ENCODE data around the gene NMUR1.

- no peak for TF ChIP-seq CTCF (IDR thresholded peaks at IDR 0.05)
- TF ChIP-seq, protein P1, sequence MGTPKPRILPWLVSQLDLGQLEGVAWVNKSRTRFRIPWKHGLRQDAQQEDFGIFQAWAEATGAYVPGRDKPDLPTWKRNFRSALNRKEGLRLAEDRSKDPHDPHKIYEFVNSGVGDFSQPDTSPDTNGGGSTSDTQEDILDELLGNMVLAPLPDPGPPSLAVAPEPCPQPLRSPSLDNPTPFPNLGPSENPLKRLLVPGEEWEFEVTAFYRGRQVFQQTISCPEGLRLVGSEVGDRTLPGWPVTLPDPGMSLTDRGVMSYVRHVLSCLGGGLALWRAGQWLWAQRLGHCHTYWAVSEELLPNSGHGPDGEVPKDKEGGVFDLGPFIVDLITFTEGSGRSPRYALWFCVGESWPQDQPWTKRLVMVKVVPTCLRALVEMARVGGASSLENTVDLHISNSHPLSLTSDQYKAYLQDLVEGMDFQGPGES (IDR thresholded peaks at IDR 0.05; ENCODE audit: low read depth, low read length) = no peak
- TF ChIP-seq RAD21 (IDR thresholded peaks at IDR 0.05; ENCODE audit: low read length) = no peak
- no peak for TF ChIP-seq POLR2AphosphoS5 (IDR thresholded peaks at IDR 0.05; ENCODE audit: low read depth, low read length)
- TF ChIP-seq CHD2 (IDR thresholded peaks at IDR 0.05; ENCODE audit: low read length, partially characterized antibody) = no peak
- no peak for TF ChIP-seq EZH2phosphoT487 (IDR thresholded peaks at IDR 0.05; ENCODE audit: borderline replicate concordance, low read depth)
- TF ChIP-seq TAF1 (IDR thresholded peaks at IDR 0.05; ENCODE audit: borderline replicate concordance, low read depth, low read length) = no peak
- TF ChIP-seq, protein P2, sequence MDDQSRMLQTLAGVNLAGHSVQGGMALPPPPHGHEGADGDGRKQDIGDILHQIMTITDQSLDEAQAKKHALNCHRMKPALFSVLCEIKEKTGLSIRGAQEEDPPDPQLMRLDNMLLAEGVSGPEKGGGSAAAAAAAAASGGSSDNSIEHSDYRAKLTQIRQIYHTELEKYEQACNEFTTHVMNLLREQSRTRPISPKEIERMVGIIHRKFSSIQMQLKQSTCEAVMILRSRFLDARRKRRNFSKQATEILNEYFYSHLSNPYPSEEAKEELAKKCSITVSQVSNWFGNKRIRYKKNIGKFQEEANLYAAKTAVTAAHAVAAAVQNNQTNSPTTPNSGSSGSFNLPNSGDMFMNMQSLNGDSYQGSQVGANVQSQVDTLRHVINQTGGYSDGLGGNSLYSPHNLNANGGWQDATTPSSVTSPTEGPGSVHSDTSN (IDR thresholded peaks at IDR 0.05) = no peak
- no peak for TF ChIP-seq TEAD4 (IDR thresholded peaks at IDR 0.05; ENCODE audit: borderline replicate concordance, insufficient read depth)
- TF ChIP-seq NFIC (IDR thresholded peaks at IDR 0.05; ENCODE audit: borderline replicate concordance) = no peak
- TF ChIP-seq, protein P3, sequence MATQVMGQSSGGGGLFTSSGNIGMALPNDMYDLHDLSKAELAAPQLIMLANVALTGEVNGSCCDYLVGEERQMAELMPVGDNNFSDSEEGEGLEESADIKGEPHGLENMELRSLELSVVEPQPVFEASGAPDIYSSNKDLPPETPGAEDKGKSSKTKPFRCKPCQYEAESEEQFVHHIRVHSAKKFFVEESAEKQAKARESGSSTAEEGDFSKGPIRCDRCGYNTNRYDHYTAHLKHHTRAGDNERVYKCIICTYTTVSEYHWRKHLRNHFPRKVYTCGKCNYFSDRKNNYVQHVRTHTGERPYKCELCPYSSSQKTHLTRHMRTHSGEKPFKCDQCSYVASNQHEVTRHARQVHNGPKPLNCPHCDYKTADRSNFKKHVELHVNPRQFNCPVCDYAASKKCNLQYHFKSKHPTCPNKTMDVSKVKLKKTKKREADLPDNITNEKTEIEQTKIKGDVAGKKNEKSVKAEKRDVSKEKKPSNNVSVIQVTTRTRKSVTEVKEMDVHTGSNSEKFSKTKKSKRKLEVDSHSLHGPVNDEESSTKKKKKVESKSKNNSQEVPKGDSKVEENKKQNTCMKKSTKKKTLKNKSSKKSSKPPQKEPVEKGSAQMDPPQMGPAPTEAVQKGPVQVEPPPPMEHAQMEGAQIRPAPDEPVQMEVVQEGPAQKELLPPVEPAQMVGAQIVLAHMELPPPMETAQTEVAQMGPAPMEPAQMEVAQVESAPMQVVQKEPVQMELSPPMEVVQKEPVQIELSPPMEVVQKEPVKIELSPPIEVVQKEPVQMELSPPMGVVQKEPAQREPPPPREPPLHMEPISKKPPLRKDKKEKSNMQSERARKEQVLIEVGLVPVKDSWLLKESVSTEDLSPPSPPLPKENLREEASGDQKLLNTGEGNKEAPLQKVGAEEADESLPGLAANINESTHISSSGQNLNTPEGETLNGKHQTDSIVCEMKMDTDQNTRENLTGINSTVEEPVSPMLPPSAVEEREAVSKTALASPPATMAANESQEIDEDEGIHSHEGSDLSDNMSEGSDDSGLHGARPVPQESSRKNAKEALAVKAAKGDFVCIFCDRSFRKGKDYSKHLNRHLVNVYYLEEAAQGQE (IDR thresholded peaks at IDR 0.05; ENCODE audit: low read depth, low read length) = no peak
- no peak for TF ChIP-seq RFX5 (IDR thresholded peaks at IDR 0.05; ENCODE audit: low read length)
Observed at GRCh38 chr2:231475965-231476364, 54.3 kb downstream of the NMUR1 start.

All from SK-N-SH (cell line).